Measurements from ENCODE around the gene TNFRSF8.

The TNFRSF8 gene

GRCh38 chr1:12185918-12186678, 123.0 kb downstream of the TNFRSF8 start:
- no peak for TF ChIP-seq CTCF (IDR thresholded peaks at IDR 0.05; ENCODE audit: control insufficient read depth, insufficient read depth, low read depth, low read length, missing control alignments)
- no peak for DNase-seq (ENCODE audit: low read depth)
- H3K4me3 ChIP-seq (ENCODE audit: control insufficient read depth, low read depth, low read length), result no peak overlapping the region

GRCh38 chr1:12186679-12186985, 123.5 kb downstream of the TNFRSF8 start:
- TF ChIP-seq CTCF (IDR thresholded peaks at IDR 0.05; ENCODE audit: control insufficient read depth, insufficient read depth, low read depth, low read length, missing control alignments), result no peak
- no peak overlapping the region for H3K4me3 ChIP-seq (ENCODE audit: control insufficient read depth, low read depth, low read length)
- no peak for DNase-seq (ENCODE audit: low read depth)

- TF ChIP-seq CTCF (IDR thresholded peaks at IDR 0.05; ENCODE audit: control insufficient read depth, insufficient read depth, low read depth, low read length, missing control alignments), result no peak
- H3K4me3 ChIP-seq (ENCODE audit: control insufficient read depth, low read depth, low read length), result no peak overlapping the region
- DNase-seq (ENCODE audit: low read depth), result no peak
Observed at GRCh38 chr1:12188115-12188514, 125.0 kb downstream of the TNFRSF8 start.

- no peak for DNase-seq (ENCODE audit: low read depth)
- no peak for TF ChIP-seq CTCF (IDR thresholded peaks at IDR 0.05; ENCODE audit: control insufficient read depth, insufficient read depth, low read depth, low read length, missing control alignments)
- no peak overlapping the region for H3K4me3 ChIP-seq (ENCODE audit: control insufficient read depth, low read depth, low read length)
Observed at GRCh38 chr1:12188657-12189327, 125.7 kb downstream of the TNFRSF8 start.

GRCh38 chr1:12189328-12189682, 126.2 kb downstream of the TNFRSF8 start:
- DNase-seq (ENCODE audit: low read depth), result no peak
- TF ChIP-seq CTCF (IDR thresholded peaks at IDR 0.05; ENCODE audit: control insufficient read depth, insufficient read depth, low read depth, low read length, missing control alignments), result no peak
- no peak overlapping the region for H3K4me3 ChIP-seq (ENCODE audit: control insufficient read depth, low read depth, low read length)

- DNase-seq (ENCODE audit: low read depth), result no peak
- H3K4me3 ChIP-seq (ENCODE audit: control insufficient read depth, low read depth, low read length), result no peak overlapping the region
- no peak for TF ChIP-seq CTCF (IDR thresholded peaks at IDR 0.05; ENCODE audit: control insufficient read depth, insufficient read depth, low read depth, low read length, missing control alignments)
Observed at GRCh38 chr1:12191242-12192032, 128.3 kb downstream of the TNFRSF8 start.

Measured in AG09309 (cell line).